ENCODE measurements around the gene ALK.

DNA sequence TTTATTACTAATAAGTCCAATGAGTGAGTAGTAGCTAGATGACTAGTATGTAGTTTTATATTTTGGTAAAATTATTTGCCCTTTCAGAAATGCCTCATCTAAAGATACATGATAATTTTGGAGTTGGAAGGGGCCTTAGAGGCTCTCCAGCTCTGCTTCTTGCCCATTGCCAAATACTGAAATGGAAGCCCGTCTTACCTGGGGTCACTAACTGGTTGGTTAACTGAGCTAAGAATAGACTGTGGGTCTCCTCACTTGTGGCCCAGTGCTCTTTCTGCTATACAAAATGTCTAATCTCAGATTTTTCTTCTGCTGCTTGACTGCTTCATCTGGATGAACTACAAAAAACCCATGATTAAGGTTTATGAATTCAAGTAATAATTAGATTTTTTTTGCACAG, 739.1 kb downstream of the ALK start:
- TF ChIP-seq EZH2 (optimal IDR thresholded peaks at IDR 0.05; ENCODE audit: low read depth, low read length), result no peak
- TF ChIP-seq, protein P1, sequence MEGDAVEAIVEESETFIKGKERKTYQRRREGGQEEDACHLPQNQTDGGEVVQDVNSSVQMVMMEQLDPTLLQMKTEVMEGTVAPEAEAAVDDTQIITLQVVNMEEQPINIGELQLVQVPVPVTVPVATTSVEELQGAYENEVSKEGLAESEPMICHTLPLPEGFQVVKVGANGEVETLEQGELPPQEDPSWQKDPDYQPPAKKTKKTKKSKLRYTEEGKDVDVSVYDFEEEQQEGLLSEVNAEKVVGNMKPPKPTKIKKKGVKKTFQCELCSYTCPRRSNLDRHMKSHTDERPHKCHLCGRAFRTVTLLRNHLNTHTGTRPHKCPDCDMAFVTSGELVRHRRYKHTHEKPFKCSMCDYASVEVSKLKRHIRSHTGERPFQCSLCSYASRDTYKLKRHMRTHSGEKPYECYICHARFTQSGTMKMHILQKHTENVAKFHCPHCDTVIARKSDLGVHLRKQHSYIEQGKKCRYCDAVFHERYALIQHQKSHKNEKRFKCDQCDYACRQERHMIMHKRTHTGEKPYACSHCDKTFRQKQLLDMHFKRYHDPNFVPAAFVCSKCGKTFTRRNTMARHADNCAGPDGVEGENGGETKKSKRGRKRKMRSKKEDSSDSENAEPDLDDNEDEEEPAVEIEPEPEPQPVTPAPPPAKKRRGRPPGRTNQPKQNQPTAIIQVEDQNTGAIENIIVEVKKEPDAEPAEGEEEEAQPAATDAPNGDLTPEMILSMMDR (IDR thresholded peaks at IDR 0.05; ENCODE audit: low read length), result no peak
